HG03108 (cell line): ENCODE results near the gene BACH2.
A peak's percentile ranks its signal among the peaks of the same experiment; 100 is the strongest.

Source experiments
- ATAC-seq: cut with Tn5 transposase; IDR thresholded peaks from one replicate; pipeline ENCODE4 v1.9.1; 2021; ENCODE audit warnings: moderate library complexity; ENCODE audit not compliant: unreplicated experiment

The BACH2 gene

DNA sequence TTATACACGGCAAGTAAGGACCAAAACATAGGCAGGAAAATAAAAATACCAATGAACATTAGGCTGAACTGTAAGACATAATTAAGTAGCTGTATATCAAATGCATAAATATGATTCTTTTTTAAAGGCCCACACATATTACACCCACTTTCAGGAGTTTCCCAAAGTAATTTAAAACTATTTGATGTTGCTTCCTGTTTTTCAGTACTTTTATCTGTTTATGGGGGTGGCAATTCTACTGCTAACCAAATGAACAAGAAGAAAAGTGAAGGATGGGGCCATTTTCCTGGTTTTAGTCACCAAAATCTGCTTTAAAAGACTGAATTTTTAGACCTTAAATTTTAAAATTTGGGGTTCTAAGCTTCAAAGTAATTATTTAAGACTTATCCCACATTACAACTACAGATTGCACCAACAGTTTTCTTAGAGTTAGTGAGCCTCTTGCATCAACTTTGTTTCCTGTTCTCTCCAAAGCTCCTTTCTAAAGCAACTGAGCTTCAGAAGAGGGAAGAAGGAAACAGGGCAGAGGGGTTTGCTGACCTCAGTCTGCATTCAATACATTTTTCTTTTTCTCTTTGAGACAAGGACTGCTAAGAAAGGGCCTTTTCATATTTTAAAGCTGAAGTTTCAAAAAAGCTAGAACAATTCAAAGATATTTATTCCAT, 191.0 kb downstream of the BACH2 start:
- no peak for ATAC-seq

DNA sequence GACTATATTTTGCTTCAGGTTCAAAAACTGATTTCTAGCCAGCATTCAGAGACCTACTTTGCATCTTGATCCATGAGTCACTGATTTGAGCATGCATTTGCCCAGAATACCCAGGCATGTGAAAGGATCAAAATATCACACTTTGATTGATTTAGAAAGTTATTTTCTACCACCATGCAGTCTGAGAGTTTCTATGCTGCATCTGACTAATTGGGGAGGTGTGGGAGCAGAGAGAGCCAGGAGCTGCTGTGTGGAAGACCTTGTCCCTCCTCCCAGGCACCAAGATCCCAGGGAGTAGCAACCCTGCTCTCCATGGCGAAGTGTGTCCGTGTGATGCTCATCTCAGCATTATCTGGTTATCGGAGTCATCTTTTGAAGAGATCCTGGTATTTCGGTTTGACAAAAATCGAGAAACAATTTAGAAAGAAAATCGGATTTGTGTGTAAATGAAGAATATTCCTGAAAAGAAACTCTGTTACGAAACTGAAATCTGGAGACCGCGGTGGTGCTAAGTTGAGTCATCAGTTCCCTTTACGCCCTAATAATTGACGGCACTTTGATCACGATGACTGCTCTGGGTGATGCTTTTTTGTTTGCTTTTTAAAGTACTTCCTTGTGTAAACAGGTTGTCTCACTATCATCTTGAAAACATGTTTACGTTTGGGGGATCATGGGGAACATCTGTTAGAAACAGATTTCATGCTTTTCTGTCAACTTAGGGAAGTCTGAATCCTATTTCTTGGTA, 193.4 kb downstream of the BACH2 start:
- ATAC-seq = peak; percentile 66

DNA sequence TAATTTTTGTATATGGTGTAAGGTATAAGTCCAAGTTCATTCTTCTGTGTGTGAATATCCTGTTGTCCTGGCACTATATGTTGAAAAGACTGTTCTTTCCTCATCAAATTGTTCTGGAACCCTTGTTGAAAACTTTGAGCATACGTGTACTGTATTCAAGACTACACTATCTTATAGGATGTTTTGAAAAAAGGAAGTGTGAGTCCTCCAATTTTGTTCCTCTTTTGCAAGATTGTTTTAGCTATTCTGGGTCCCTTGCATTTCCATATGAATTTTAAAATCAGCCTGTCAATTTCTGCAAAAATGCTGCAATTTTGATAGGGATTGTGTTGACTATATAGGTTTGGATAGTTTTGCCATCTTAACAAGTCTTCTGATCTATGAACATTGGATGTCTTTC, 195.2 kb downstream of the BACH2 start:
- no peak for ATAC-seq

DNA sequence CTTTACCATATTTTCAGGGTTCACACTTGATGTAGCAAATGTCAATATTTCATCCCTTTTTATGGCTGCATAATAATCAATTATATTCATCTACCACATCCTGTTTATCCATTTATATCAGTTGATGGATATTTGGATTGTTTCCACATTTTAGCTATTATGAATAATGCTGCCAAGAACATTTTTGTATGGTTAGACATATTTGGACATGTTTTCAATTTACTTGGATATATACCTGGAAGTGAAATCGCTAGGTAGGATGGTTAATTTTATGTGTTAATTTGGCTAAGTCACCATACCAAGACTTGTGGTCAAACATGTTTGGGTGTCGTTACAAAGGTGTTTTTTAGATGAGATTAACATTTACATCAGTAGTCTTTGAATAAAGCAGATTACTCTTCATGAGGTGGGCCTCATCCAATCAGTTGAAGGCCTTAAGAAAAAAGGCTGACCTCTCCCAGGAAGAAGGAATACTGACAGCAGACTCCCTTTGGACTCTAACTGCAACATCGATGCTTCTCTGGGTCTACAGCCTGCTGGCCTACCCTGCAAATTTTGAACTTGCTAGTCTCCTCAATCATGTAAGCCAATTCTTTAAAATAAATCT, 196.5 kb downstream of the BACH2 start:
- no peak for ATAC-seq

DNA sequence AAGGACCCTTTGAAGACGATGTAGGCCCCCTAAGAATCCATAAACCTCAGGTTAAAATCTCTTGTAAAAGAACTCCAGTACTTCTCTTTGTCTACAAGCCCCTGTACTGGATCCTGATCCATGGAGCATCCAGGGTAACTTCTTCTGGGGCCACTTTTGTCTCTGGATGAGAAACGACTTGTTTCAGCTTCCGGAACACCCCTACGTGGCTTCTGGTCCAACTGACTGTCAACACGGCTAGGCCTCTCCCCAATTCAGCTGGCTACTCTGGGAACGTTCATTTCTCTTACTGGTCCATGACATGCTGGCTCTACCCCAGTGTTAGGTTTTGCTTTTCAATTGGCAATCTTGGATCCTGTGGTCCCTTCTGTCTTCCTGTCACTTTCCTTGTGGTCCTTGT, 198.0 kb downstream of the BACH2 start:
- ATAC-seq = no peak

DNA sequence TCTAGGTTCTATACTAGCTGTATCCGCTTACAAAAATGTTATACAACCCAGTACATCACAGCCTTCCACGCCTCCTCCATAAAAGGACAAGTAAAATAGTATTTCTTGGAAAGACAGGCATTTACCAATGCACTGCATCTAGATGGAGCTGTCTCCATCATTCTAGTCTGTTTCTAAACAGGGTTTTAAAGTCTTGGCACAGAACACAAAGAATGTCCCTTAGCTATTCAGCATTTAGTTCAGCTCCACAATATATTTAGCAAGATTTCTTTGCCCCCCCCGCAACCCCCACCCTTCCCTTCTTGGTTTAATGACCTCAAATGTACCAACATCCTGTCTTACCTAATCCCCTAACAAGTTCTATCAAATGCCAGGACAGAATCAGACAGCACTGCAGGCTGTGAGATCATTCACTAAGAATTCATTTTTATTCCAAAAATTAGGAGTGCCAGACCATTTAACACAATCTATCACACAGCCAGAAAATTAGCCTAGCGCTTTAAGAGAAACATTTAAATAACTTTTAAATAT, 198.6 kb downstream of the BACH2 start:
- ATAC-seq = no peak

DNA sequence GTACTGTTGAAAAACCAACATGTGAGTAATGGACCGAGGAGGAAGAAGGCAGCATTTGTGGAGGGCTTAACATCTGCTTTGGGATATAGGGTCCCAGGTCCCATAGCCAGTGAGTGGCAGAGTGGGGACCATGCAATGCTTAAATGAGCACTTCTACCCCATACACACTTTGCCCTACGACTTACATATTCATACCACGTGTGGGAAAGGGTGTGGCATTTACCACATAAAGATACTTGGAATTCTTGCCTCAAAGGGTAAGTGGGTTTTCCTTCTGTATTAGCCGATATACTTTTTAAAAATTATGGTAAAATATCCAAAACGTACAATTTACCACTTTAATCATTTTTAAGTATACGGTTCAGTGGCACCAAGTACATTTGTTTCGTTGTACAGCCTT, 199.3 kb downstream of the BACH2 start:
- no peak for ATAC-seq

DNA sequence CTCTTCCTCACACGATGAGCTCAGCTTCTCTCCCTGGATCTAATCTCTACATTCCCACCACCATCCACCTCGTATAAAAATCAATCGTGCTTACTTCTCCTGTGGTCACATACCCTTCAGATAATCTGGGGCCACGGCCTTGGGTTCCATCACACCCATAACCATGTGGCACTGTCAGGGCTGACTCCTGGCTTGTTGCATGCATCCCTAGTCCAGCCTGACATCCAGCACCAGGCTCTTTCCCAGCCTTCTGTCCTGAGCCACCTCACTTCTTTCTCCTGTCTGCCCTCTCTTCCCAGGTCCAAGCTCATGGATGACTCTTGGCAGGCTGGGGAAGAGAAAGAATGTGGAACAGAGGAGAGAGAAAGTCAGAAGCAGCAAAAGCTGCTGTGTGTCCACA, 199.8 kb downstream of the BACH2 start:
- no peak for ATAC-seq

DNA sequence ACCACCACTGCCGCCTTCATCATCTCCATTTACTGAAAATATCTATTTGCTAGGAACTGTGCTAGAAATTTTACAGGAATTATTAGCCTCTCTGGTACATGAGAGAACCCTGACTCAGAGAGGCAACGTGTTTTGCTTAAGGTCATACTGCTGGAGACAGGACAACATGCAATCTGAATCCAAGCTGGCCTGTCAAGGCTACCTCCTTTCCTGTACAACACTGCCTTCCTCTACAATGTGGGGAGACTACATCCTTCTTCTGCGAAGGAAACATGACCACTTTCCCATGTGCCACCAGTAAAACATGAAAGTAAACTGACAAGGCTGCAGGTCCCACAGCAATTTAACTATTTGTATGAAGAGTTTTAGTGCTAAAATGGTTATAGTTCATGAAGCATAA, 200.9 kb downstream of the BACH2 start:
- no peak for ATAC-seq

DNA sequence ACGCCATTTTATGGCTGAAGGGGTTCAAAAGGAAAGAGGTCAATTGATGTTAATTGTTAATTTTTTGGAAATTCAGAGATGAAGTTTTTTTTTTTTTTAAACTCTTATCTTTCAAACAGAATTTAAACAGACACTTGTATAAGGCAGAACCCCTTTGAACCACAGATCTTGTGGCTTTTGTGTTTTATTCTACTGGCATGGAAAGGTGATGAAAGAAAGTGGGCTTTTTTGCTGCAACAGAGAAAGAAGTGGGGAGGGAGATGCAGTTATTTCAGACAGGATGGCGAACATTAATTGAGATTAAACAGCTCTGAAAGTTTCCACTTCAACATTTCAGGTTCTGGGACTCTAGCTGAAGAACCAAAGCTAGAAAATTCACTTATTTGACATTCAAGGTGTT, 201.5 kb downstream of the BACH2 start:
- ATAC-seq = no peak

DNA sequence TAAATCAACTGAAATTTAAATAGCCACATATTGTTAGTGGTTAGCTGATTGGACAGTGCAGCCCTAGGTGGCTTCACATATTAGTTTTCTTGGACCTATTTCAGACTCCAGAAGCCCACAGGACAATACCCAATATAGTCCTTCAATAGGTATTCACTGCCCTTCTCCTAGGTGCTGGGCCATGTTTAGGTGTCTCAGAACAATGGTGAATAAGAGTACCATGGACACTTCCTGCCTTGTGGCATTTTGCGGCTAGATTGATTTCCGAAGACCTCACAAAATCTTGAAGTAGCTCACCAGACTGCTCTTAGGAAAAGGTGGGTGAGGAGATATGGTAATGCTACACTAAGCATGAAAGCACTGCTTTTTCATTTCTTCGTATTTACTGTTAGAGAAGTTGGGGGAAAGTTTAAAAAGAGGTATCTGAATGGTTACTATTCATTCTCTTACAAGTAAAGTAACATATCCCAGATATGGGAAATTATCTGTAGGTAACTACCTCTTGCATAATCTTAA, 203.0 kb downstream of the BACH2 start:
- no peak for ATAC-seq

DNA sequence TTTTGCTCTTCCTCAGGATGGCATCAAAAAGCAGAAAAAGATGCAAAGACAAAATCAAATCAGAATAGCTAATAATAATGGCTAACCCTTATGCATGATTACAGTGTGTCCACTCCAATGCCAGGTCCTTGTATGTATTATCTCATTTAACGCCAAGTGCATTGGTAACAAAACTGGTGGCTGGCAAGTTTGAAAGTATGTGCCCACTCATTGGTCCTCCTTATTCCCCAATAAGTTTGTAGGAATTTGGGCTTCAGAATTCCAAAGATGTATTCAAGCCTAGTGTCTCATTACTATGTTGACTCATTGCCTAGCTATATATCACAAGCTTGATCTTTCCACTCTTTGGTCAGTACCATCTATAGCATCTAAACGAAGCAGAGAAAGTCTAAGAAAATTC, 205.8 kb downstream of the BACH2 start:
- ATAC-seq = no peak

DNA sequence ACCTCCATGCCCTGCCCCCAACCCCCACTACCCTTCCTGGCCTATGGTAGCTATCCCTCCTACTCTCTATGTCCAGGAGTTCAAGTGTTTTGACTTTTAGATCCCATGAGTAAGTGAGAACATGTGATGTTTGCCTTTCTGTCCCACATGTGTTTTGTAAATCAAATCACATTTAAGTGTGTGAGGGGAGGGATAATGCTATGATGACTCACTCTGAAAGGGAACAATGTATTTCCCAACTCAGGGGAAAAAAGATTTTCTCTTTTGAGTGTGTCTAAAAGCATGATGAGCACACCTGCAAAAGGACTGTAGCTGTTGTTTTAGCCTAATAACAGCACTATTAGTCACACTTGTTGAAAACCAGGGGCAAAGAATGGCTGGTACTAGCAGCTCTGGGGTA, 208.6 kb downstream of the BACH2 start:
- ATAC-seq = no peak

DNA sequence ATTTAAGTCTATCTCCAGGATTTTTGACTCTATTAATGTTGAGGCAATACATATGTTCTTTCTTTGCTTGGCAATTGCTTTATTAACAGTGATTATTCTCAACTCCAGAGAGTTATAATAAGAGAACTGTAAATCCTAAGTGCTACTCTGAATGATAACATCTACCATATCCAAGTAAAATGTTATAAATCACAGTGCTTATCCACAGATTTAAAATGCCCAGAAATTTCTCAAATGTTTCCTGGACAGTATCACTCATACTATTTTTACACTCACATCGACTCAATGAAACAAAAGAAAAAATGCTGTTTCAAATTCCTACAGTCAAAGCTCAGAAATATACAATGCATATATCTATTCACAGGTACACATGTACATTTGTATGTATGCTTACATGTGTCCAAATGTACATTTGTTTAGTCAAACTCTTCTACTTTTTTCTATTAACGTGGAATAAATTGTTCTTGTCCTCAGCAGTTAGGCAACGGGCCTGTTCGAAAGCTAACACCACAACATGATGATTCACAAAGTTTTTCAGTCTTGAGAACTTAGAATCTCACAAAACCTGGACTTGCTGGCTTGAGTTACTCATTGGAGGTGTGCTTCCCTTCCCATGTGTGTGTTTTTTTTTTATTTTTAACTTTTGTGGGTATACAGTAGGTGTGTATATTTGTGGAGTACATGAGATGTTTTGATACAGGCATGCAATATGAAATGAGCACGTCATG, 209.4 kb downstream of the BACH2 start:
- ATAC-seq = no peak

DNA sequence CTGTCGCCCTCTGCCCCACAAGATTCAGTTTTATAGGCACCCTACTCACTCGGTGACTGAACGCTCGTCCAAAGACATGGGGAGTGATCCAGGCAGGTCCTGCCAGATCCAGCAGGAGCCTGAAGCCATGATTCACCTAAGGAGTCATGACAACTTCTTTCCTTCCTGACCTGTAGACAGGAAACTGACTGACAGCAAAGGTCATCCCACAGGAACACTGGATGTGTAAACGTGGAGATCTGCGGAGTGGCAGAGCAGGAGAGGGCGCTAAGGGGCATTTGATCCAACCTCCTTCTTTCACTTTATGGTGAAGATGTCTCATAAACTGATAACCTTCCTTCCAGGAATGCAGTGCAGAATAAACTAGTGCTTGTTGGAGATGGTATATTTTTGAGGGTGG, 210.1 kb downstream of the BACH2 start:
- ATAC-seq = no peak

DNA sequence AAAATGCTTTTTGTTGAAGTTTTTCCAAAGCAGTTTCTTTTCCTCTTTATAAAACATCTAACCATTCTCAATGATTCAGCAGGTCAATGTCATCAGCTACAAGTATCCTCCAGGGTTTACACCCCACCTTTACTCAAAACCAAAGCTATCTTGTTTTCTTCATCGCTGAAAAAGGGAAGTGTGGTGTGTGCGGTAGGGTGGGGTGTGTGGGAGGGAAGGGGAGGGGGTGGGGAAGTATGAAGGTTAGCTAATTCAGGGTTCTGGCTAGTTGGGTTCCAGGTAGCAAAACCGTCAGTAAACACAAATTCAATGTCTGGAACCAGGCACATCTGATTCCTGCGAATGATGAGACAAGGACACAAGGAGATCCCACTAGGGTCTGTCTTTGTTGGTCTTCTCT, 212.8 kb downstream of the BACH2 start:
- no peak for ATAC-seq

DNA sequence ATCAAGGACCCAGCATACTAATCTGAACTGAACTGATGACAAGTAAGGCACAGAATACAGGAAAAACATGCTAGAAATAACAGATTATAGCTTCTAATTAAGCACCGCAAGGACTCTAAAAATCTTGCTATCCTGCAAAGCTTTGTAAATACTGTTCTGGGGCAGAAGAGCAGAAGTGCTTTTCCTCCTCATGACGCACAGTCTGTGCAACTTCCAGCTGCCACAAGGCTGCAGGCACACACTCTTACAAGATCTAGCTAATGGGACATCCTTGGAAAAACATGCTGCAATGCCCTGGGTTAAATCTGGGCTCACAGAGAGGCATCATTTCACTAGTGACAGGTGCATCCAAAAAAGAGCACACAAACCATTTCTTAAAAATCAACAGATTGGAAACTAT, 213.8 kb downstream of the BACH2 start:
- ATAC-seq = no peak

DNA sequence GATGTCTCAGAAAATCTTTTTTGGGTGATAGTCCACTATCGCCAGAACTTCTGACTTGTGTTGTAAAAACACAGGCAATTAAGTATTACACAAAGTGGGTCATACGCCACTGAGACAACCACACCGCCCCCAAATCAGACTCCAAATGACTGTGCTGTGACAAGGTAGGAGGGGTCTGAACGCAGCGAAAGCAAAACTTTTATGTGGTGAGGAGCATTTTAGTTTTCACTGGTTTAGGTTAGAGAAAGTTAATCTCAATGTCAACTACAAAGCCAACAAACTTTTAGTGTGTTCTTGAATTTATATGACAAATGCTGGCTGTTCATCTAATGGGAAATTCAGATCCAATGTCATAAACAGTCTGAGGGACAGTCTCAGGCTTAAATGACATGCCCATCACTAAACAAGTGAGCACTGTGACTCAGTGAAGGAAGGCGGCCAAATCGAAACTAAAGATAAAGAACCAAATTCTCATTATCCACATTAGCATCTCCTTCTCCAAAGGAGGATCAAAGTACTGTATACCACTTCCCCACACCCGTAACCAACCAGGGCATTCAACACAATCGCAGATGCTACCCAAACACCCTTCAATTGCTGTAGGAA, 215.7 kb downstream of the BACH2 start:
- ATAC-seq = peak; percentile 67

DNA sequence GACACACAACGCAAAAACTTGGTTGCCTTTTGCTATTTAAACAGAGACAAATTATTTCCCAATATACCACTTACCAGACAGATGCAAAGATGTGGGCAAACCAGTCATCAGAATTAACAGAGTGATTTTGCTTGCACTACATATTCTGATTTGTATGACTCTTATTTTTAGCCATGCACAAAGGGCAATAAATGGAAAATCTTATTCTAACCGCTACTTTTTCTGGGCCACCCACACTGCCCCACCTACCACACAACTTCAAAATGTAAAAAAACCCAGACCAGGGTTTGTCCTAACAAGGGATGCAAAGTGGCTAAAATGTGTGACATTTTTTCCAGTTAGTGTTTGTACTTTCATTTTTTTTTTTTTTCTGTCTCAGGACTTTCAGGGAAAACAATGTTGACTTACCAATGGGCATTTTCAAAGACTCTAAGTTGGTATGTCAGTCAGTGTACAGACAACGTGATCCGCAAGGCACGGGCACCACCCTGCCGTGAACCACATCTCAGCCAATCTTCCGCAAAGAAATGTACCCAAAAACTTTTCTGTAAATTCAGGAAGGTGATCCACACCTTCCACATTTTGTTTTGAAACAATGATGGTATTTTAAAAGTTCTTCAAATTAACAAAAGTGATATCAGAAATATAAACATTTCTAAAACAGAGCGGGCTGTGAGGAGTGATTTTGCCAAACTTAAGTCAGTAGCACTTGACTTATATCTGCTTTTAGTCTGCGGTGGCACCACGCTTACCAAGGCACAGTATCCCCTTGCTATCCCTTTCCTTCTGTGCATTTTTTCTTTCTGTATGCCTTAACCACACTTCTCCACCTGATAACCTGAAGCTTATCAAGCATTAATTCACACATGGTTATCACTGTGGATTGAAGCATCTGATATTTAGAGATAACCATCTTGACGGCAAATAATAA, 216.8 kb downstream of the BACH2 start:
- no peak for ATAC-seq
